Activated naive CD8-positive, alpha-beta T cell (primary cell): ENCODE results near the gene MCHR2.

Experiments
- H3K27ac Mint-ChIP-seq: one replicate; pipeline ENCODE4 v1.8.0; 2021; ENCODE audit warnings: mixed read lengths
- H3K27me3 Mint-ChIP-seq: one replicate; pipeline ENCODE4 v1.8.0; 2021; ENCODE audit warnings: mixed read lengths
- H3K36me3 Mint-ChIP-seq: one replicate; pipeline ENCODE4 v1.8.0; 2021; ENCODE audit warnings: mixed read lengths
- H3K4me1 Mint-ChIP-seq: one replicate; pipeline ENCODE4 v1.8.0; 2021; ENCODE audit warnings: low read depth, mixed read lengths
- H3K4me3 Mint-ChIP-seq: one replicate; pipeline ENCODE4 v1.8.0; 2021; ENCODE audit warnings: mild to moderate bottlenecking, mixed read lengths
- H3K9me3 Mint-ChIP-seq: one replicate; pipeline ENCODE4 v1.8.0; 2021; ENCODE audit warnings: low read depth, mixed read lengths

The MCHR2 gene

DNA sequence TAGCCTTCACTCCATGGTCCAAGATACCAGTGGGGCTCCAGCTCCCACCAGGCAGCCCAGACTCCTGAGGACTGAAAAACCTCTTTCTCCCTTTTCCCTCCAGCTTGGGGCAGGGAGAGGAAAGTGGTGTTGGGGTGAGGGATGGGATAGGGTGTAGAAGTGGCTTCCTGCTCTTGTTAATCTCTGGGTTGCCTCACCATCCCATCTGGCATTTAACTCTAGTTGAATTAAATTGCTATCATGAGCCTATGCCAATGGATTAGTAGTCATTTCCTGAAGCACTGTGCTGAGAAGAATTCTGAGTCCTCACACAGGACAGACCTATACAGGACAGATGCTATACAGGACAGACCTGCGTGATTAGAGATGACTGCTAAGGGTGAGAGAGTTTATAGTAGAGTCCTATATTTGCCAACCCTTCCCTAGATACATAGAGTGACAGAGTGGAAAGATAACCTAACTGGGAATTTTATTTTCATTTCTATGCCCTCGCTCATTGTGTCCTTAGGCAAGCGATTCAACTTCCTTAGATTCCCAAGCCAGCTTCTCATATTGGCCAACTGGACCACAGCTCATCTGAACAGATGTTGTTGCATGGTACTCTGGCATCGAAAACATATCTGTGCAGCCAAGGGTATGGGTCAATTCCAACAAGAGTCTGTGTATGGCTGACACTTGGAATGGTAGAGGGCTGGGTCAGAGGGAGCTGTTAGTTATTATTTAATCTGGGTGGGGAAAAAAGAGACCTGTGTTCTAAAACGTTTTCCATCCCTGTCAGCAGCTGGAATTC lies 42.8 kb downstream of the MCHR2 start:
- no peaks in the 10 kb centered on the region for H3K9me3 Mint-ChIP-seq
- H3K27ac Mint-ChIP-seq: no peak overlapping the region
- H3K4me1 Mint-ChIP-seq: no peaks in the 10 kb centered on the region
- peaks cover 1% of the 10 kb centered on the region for H3K27me3 Mint-ChIP-seq
- H3K36me3 Mint-ChIP-seq: no peaks in the 10 kb centered on the region
- no peak overlapping the region for H3K4me3 Mint-ChIP-seq

- H3K4me3 Mint-ChIP-seq: no peak overlapping the region
- H3K27me3 Mint-ChIP-seq: peaks cover 14% of the 10 kb centered on the region
- no peaks in the 10 kb centered on the region for H3K4me1 Mint-ChIP-seq
- H3K27ac Mint-ChIP-seq: no peak overlapping the region
- H3K36me3 Mint-ChIP-seq: no peaks in the 10 kb centered on the region
- no peaks in the 10 kb centered on the region for H3K9me3 Mint-ChIP-seq
These were observed 48.0 kb downstream of the MCHR2 start for GRCh38 chr6:99946005-99946404.

DNA sequence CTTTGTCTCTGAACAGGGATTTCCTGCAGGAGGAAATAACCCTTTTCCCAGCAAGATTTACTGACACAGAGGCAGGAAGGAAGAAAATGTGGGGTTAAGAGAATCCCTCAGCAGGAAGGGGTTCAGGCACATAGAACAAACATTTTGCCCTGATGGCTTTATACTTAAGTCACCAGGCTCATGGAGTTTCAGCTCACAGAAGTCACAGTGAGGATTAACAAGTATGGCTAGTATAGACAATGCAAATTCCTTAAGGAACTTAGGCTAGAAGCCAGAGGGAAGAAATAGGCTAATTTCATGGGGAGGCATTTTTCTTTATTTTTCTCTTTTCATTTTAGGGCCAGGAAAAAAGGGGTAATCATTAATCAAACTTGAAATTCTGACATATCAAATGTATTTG lies 50.2 kb downstream of the MCHR2 start:
- no peaks in the 10 kb centered on the region for H3K36me3 Mint-ChIP-seq
- no peak overlapping the region for H3K4me3 Mint-ChIP-seq
- no peak overlapping the region for H3K27ac Mint-ChIP-seq
- no peaks in the 10 kb centered on the region for H3K9me3 Mint-ChIP-seq
- no peaks in the 10 kb centered on the region for H3K4me1 Mint-ChIP-seq
- H3K27me3 Mint-ChIP-seq: peaks cover 15% of the 10 kb centered on the region

DNA sequence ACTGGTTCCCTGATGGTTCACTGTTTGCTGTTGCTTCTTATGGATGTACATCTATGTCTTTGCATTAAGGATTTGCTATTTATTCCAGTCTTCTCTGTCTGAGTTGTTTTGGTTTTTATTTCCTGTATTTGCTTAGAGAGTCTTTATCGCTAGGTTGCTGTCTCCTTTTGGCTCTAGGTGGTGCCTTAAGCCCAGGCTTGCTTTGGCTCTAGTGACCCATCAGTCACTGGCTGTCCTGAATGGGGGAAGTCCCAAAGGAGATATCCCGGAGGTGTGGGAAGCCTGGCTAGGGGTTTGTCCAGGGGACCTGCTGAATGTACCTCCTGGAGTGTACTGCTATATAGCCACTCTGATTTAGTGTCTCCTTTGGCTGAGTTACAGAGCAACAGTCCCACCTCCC lies 53.4 kb downstream of the MCHR2 start:
- no peak overlapping the region for H3K4me3 Mint-ChIP-seq

GRCh38 chr6:99933129-99933528 lies 60.9 kb downstream of the MCHR2 start:
- no peaks in the 10 kb centered on the region for H3K4me1 Mint-ChIP-seq
- peaks cover 5% of the 10 kb centered on the region for H3K27me3 Mint-ChIP-seq
- no peak overlapping the region for H3K27ac Mint-ChIP-seq
- no peaks in the 10 kb centered on the region for H3K9me3 Mint-ChIP-seq
- no peaks in the 10 kb centered on the region for H3K36me3 Mint-ChIP-seq
- H3K4me3 Mint-ChIP-seq: no peak overlapping the region

More for the DNA sequence above, 53.4 kb downstream of the MCHR2 start:
- no peak overlapping the region for H3K27ac Mint-ChIP-seq
- peaks cover 20% of the 10 kb centered on the region for H3K27me3 Mint-ChIP-seq
- H3K36me3 Mint-ChIP-seq: no peaks in the 10 kb centered on the region
- H3K9me3 Mint-ChIP-seq: no peaks in the 10 kb centered on the region
- H3K4me1 Mint-ChIP-seq: no peaks in the 10 kb centered on the region

DNA sequence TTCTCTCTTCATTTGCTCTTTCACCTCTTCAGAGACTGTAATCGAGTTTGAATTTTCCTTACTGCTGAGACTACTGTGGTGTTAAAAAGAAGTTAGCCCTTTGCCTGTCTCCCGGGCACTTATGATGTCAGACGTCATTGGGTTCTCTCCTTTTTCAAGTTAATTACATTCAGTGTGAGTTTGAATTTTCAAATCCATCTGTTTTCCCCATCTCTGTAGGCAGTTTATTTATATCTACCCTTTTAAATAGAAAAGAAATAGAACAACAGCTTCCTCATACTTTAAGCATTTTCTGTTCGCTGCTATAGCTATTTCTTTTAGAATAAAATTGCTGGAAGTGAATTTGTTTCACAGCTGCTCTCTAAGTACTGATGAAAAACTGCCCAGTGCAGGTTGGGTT lies 81.4 kb downstream of the MCHR2 start:
- H3K4me3 Mint-ChIP-seq: no peak overlapping the region
- no peak overlapping the region for H3K27ac Mint-ChIP-seq
- peaks cover 4% of the 10 kb centered on the region for H3K27me3 Mint-ChIP-seq
- H3K4me1 Mint-ChIP-seq: no peaks in the 10 kb centered on the region
- no peaks in the 10 kb centered on the region for H3K36me3 Mint-ChIP-seq
- H3K9me3 Mint-ChIP-seq: no peaks in the 10 kb centered on the region

DNA sequence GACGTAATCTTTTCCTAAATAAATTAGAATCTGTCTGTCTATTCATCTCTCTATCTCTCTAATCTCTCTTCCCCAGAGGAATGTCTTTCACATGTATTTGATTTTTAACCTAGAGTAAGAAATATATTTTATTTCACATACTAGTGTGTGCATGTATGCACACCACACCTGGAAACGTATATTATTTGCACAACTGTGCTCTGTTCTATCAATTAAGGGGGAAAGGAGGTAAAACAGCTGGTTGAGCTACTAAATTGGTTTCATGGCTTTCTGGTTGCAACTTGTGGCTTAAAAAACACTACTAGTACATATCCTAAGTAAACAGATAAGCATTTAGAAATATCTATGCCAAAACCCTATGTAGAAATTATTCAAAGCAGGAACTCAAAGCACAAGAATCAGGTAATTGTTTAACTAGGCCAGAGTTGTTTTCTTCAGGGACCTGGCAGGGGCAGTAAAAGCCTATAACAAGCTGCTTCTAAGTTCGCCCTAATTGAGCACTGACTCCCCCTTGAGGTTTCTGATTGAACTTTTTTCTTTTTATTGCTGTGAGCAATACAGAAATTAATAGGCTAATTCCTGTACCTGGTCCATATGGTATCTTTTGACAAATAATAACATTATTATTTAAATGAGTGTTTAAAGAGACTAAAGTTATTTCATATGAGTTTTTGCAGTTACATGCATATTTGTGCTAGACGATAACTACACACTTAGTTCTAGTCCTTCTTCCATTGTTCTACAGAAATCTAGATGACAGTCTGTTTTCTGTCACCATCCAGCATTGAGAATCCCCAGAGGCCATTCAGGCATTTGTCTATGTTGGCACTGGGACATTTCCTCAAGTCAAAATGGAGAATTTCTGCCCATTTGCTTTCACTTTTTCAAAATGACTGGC lies 88.6 kb downstream of the MCHR2 start:
- Mint-ChIP-seq H3K4me3 (no peak overlapping the region), H3K9me3 (no peaks in the 10 kb centered on the region), H3K36me3 (no peaks in the 10 kb centered on the region), H3K4me1 (no peaks in the 10 kb centered on the region), H3K27ac (no peak overlapping the region), H3K27me3 (peaks cover 4% of the 10 kb centered on the region)

DNA sequence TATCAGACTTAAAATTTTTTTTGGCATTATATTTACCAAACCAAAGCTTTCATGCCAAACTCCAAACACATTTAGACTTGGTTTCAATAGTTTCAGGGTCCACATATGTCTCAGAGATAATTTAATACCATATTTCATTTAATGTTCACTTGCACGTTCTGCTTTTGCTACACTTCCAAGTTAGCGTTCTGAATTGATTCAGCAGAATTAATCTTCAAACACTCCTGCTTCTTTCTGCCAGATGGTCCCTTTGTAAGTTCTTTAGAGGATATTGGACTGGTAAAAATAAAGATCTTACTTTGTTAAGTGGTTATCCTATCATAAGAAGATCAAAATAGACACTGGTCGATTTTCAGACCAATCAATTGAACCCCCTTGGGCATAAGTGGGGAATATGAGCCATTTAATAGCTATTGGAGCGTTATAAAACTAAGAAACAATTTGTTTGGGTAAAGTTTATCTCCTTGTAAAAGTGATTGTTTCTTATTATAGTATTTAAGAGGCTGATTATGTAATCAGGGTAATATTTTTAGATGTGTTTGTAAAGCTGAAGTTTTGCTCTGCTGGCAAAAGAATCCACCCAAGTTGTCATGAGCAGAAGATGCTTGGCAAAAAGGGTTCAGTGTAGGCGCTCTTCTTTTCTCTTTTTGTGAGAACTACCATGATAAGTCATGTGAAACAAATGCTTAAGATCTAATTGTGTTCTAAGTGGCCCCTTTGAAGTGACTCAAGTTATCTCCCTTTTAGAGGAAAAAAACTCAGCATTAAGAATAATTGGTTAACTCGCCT lies 92.2 kb downstream of the MCHR2 start:
- Mint-ChIP-seq H3K4me1 (no peaks in the 10 kb centered on the region), H3K9me3 (no peaks in the 10 kb centered on the region), H3K27ac (no peak overlapping the region), H3K4me3 (no peak overlapping the region), H3K27me3 (peaks cover 5% of the 10 kb centered on the region), H3K36me3 (no peaks in the 10 kb centered on the region)

- H3K4me3 Mint-ChIP-seq: no peak overlapping the region
- H3K4me1 Mint-ChIP-seq: no peaks in the 10 kb centered on the region
- peaks cover 9% of the 10 kb centered on the region for H3K27me3 Mint-ChIP-seq
- H3K27ac Mint-ChIP-seq: no peak overlapping the region
- H3K9me3 Mint-ChIP-seq: no peaks in the 10 kb centered on the region
- no peaks in the 10 kb centered on the region for H3K36me3 Mint-ChIP-seq
These were observed 99.2 kb downstream of the MCHR2 start for GRCh38 chr6:99894815-99895214.

DNA sequence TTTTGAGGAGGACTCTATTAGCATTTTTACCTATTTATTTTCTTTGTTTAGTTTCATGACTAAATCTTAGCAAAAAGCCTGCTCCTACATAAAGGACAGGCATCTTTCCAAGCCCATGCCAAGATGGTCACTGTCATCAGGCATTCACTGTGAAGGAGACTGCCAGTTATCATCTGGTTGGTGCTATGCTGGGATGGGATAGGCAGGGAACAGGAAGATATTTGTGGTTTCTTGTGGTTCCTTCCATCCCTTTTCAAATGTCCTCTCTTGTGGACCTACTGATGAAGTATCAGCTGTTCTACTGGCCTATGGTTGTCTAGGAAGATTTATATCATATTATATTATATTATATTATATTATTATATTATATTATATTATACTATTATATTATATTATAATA lies 107.0 kb downstream of the MCHR2 start:
- Mint-ChIP-seq H3K27ac (no peak overlapping the region), H3K9me3 (no peaks in the 10 kb centered on the region), H3K4me1 (peaks cover 8% of the 10 kb centered on the region), H3K36me3 (no peaks in the 10 kb centered on the region), H3K4me3 (no peak overlapping the region), H3K27me3 (no peaks in the 10 kb centered on the region)

- Mint-ChIP-seq H3K36me3 (no peaks in the 10 kb centered on the region), H3K27ac (no peak overlapping the region), H3K9me3 (no peaks in the 10 kb centered on the region), H3K27me3 (no peaks in the 10 kb centered on the region), H3K4me3 (no peak overlapping the region), H3K4me1 (peaks cover 21% of the 10 kb centered on the region)
These were observed 109.0 kb downstream of the MCHR2 start for GRCh38 chr6:99885051-99885450.

GRCh38 chr6:99882128-99882702 lies 111.8 kb downstream of the MCHR2 start:
- no peak overlapping the region for H3K4me3 Mint-ChIP-seq
- no peaks in the 10 kb centered on the region for H3K36me3 Mint-ChIP-seq
- H3K4me1 Mint-ChIP-seq: peaks cover 21% of the 10 kb centered on the region
- no peaks in the 10 kb centered on the region for H3K9me3 Mint-ChIP-seq
- no peaks in the 10 kb centered on the region for H3K27me3 Mint-ChIP-seq
- H3K27ac Mint-ChIP-seq: no peak overlapping the region

- H3K36me3 Mint-ChIP-seq: no peaks in the 10 kb centered on the region
- H3K27me3 Mint-ChIP-seq: peaks cover 1% of the 10 kb centered on the region
- no peak overlapping the region for H3K27ac Mint-ChIP-seq
- no peak overlapping the region for H3K4me3 Mint-ChIP-seq
- H3K4me1 Mint-ChIP-seq: peaks cover 21% of the 10 kb centered on the region
- H3K9me3 Mint-ChIP-seq: no peaks in the 10 kb centered on the region
These were observed 114.6 kb downstream of the MCHR2 start for GRCh38 chr6:99879431-99879830.

- H3K9me3 Mint-ChIP-seq: no peaks in the 10 kb centered on the region
These were observed 119.0 kb downstream of the MCHR2 start for GRCh38 chr6:99875068-99875467.

More at GRCh38 chr6:99875068-99875467, 119.0 kb downstream of the MCHR2 start:
- H3K27ac Mint-ChIP-seq: no peak overlapping the region
- H3K4me1 Mint-ChIP-seq: no peaks in the 10 kb centered on the region
- no peak overlapping the region for H3K4me3 Mint-ChIP-seq
- H3K36me3 Mint-ChIP-seq: no peaks in the 10 kb centered on the region
- peaks cover 8% of the 10 kb centered on the region for H3K27me3 Mint-ChIP-seq
